ENCODE results near the gene CNN3.
A peak's percentile ranks its signal among the peaks of the same experiment; 100 is the strongest.

CNN3 gene

GRCh38 chr1:94926915-94927404, at the start of gene CNN3:
Gene CNN3, minus strand, starts transcription at chr1:94927110. Its CDS starts 216 bp downstream, at chr1:94926894.
- DNase-seq (ENCODE audit: low spot score) = peak; percentile 95

- DNase-seq (ENCODE audit: low spot score) = no peak
Observed at GRCh38 chr1:94974824-94975223, 47.9 kb upstream of the CNN3 start.

DNA sequence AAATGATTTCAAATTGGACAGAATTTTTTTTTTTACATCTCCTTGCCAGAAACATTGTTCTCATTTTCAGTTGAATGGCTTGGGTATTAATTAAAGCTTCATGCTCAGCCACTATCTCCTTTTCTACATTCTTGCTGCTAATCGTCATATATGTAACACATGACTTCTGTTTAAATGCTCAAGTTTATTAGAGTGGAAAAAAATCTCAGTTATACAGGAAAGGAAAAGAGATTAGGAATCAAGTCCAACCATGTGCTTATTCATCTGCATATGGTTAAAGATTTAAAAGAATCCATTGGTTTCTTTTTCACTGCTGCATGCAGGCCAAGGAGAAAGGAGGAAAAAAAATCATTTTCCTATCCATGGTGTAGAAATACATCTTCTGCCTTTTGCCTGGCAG, 47.3 kb upstream of the CNN3 start:
- DNase-seq (ENCODE audit: low spot score) = no peak

DNA sequence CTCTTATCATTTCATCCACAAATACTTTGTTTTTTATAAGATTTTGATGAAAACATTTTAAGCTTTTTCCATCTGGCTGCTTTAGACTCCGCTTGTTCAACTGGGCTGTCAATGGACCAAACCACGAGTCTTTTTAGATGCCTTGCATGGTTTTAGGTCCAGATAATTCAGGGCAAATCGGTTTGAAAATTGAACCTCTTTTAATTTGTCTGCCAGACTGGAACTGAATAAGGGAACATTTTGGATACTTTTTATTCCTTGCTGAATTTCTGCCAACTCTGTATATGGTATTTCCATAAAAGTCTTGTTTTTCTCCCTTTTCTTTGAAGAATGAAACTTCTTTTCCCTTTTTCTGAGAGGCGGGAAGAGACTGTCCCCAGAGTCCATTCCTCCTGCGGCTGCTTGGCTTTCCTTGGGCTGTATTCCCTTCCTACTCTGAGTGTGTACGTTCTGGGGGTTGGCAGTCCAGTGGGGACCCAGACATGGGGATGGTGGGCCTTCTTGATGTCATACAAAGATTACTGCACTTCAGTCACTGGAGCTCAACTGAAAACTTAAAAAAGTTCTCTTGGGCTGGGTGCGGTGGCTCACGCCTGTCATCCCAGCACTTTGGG, 46.5 kb upstream of the CNN3 start:
- no peak for DNase-seq (ENCODE audit: low spot score)

DNA sequence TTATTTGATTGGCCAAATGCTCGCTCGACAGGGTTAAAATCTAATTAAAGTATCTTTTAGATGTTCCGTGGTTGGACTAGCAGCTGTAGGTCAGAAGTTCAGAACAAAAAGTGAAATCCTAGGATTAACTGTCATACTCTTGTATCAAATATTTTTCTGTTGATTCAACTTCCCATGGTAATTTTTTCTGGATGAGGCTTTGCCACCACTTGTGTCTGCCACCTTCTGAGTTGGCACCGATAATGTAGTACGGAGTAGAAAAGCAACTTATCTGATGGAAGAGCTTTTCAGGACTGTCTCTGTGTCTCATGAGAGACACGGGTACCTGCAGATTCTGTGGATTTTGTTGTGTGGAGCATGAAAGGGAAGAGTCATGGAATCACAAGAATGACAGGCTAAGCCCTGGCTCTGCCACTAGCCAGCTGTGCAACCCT, 44.6 kb upstream of the CNN3 start:
- no peak for DNase-seq (ENCODE audit: low spot score)

GRCh38 chr1:94970783-94971182, 43.9 kb upstream of the CNN3 start:
- no peak for DNase-seq (ENCODE audit: low spot score)

- DNase-seq (ENCODE audit: low spot score) = no peak
Observed at GRCh38 chr1:94969137-94969536, 42.2 kb upstream of the CNN3 start.

- DNase-seq (ENCODE audit: low spot score) = no peak
Observed at GRCh38 chr1:94966033-94966432, 39.1 kb upstream of the CNN3 start.

GRCh38 chr1:94963864-94964263, 37.0 kb upstream of the CNN3 start:
- no peak for DNase-seq (ENCODE audit: low spot score)

- peak; percentile 13 for DNase-seq (ENCODE audit: low spot score)
Observed at GRCh38 chr1:94962409-94963265, 35.7 kb upstream of the CNN3 start.

DNA sequence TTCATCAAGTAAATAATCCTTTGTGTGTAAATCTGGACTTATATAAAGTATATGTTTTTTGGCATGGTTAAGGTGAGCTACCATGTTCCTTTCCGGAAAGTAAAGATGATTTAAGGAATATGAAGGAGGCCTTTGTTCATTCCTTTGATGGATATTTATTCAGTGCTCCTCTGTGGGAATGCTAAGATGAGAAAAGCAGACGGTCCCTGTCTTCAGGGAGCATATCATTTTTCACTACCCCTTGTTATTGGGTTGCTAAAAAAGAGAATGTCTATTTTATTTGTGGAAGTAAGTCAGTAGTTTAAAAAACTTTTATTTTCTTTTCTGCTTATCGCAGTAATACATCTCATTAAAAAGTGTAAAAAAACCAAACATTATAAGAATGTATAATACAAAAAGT, 35.1 kb upstream of the CNN3 start:
- no peak for DNase-seq (ENCODE audit: low spot score)

DNA sequence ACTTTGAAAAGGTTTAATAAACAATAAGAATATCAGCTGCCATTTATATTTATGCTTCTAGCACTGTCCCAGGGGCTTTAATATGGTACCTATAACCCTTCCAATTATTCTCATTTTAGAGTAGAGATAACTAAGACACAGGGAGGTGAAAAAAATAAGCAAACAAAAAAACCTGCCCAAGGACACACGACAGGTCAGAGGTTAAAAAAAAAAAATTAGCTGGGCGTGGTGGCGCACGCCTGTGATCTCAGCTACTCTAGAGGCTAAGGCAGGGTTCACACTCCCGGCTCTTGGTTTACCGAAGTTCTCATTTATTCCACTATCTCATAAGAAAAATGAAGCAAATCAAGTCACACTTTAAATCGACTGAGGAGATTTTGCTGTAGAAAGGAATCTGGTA, 34.7 kb upstream of the CNN3 start:
- no peak for DNase-seq (ENCODE audit: low spot score)

- DNase-seq (ENCODE audit: low spot score) = no peak
Observed at GRCh38 chr1:94958081-94958480, 31.2 kb upstream of the CNN3 start.

GRCh38 chr1:94955767-94956632, 29.1 kb upstream of the CNN3 start:
- DNase-seq (ENCODE audit: low spot score) = no peak

GRCh38 chr1:94954263-94955220, 27.6 kb upstream of the CNN3 start:
- DNase-seq (ENCODE audit: low spot score) = no peak

DNA sequence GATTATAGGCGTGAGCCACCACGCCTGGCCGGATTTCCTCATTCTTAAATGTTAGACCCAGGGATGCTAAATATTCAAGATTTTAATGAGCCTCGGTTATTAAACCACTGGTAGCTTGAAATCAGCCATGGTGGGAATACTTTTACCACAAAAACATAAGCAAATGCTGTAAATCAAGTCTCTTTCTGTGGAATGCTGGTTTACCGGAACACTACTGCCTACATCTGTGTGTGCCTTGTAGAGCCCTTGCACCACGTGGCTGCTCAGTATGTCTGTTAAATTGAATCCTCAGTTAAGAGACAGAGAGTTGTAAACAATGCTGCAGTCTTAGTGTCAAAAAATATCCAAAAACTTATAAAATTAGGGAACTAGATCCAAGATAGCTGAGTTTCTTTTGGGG, 26.8 kb upstream of the CNN3 start:
- DNase-seq (ENCODE audit: low spot score) = no peak

DNA sequence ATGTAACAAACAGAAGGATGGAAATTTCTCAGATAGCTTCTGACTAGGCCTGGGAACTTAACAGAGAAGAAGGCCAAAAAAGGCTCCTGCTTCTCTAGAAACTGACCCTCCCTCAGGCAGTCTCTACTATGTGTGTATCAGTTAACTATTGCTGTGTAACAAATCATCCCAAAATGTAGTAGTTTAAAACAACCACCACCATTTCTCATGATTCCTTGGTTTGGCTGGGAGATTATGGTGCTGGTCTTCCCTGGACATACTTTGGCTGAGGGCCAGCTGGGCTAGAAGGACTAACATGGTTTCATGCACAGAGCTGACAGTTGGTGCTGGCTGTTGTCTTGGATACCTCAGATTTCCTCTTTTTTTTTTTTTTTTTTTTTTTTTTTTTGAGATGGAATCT, 26.2 kb upstream of the CNN3 start:
- no peak for DNase-seq (ENCODE audit: low spot score)

DNA sequence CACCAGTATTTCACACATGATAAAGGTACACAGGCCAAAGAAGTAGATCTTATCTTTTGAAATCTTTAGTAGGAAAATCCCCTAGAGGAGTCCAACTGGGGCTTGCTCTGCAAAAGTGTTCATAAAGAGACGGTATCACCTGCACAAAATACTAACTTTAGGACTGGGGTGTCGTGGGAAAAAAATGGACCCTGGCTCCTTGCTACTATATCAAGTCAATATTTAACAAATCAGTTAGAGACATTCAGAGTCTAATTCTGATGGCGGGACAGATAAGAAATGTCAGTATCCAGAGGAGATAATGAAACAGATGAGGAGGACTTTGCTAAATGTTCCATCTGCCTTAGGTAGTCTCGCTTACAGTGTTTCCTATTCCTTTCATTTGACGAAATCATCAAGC, 25.6 kb upstream of the CNN3 start:
- DNase-seq (ENCODE audit: low spot score) = no peak

DNA sequence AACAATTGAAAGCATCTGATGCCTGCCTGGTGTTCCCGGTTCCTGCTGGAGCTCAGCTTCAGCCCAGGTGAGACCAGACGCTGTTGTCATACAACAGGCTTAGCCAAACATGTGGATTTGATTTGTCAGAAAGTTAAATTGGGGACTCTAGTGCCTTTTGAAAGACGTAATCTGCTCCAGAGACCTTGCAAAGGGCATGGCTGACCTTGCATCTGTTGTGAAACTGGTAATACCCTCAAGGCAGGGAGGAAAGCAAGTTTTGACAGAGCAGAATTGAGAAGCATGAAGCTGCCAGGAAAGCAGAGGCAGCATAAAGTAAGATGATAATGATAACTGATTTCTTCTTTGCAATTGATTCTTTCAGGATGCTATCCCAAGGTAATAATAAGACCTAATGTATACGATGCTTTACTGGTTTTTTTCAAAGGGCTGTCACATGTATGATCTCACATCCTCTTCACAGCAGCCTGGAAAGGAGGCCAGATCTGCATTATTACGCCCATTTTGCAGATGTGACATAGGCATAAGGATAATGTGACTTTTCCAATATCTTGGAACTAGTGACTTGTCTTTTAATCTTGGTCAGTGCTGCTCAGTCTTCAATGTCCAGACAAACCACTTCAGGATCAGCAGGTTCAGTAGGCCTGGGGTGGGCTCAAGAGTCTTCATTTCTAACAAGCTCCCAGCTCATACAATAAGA, 24.7 kb upstream of the CNN3 start:
- DNase-seq (ENCODE audit: low spot score) = no peak

DNA sequence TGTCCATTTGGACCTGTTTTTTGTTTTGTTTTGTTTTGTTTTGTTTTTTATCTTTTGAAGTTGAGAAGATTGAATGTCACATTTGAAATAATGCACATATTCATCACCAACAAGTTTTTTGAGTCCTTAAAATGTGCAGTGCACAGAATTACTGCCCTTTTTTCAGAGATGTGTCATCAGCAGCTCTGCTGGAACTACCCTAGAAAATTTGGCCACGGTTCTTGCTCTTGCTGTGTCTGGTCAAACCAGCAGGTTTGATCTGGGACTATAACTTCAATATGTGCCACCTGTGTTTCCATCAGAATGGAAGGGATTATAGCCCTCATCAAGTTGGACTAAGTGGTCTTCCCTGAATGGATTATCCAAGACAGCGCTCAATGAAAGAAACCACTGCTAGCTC, 24.1 kb upstream of the CNN3 start:
- DNase-seq (ENCODE audit: low spot score) = no peak

All from putamen (tissue), 1 donor.